HG03175 (cell line): ENCODE data around the gene BMERB1.

Source experiments
- ATAC-seq: cut with Tn5 transposase; IDR thresholded peaks from one replicate; pipeline ENCODE4 v1.9.1; 2021; ENCODE audit warnings: mild to moderate bottlenecking, moderate library complexity; ENCODE audit not compliant: unreplicated experiment

Gene BMERB1

GRCh38 chr16:15493466-15494180 is 59.2 kb downstream of the BMERB1 start:
- no peak for ATAC-seq

GRCh38 chr16:15494236-15494635 is 59.8 kb downstream of the BMERB1 start:
- no peak for ATAC-seq

- ATAC-seq: no peak
Measured at GRCh38 chr16:15495898-15496297, 61.5 kb downstream of the BMERB1 start.

- no peak for ATAC-seq
Measured at GRCh38 chr16:15498427-15499175, 64.2 kb downstream of the BMERB1 start.

- no peak for ATAC-seq
Measured at GRCh38 chr16:15502041-15502725, 67.8 kb downstream of the BMERB1 start.

GRCh38 chr16:15506441-15506840 is 72.1 kb downstream of the BMERB1 start:
- ATAC-seq: no peak

GRCh38 chr16:15507301-15507958 is 73.0 kb downstream of the BMERB1 start:
- ATAC-seq: no peak

- no peak for ATAC-seq
Measured at GRCh38 chr16:15507959-15508627, 73.7 kb downstream of the BMERB1 start.

- no peak for ATAC-seq
Measured at GRCh38 chr16:15509051-15509592, 74.7 kb downstream of the BMERB1 start.

GRCh38 chr16:15509593-15510535 is 75.5 kb downstream of the BMERB1 start:
- ATAC-seq: no peak

GRCh38 chr16:15510992-15511391 is 76.6 kb downstream of the BMERB1 start:
- ATAC-seq: no peak

GRCh38 chr16:15511759-15512487 is 77.5 kb downstream of the BMERB1 start:
- ATAC-seq: no peak

GRCh38 chr16:15513156-15513555 is 78.8 kb downstream of the BMERB1 start:
- ATAC-seq: no peak

GRCh38 chr16:15515992-15516391 is 81.6 kb downstream of the BMERB1 start:
- ATAC-seq: no peak

- ATAC-seq: no peak
Measured at GRCh38 chr16:15516609-15517008, 82.2 kb downstream of the BMERB1 start.

GRCh38 chr16:15517743-15518377 is 83.5 kb downstream of the BMERB1 start:
- ATAC-seq: no peak

- no peak for ATAC-seq
Measured at GRCh38 chr16:15518381-15519351, 84.3 kb downstream of the BMERB1 start.
